Measurements from ENCODE around the gene TIMM10B. TPM values are rescaled to one million over a fixed set of nuclear protein-coding genes. Genes with fewer than 3 reads are reported as not detected.

Gene TIMM10B
- total and polyA plus RNA-seq, 4 donors, result 16.1 to 31.9 (median 16.7) TPM

DNA sequence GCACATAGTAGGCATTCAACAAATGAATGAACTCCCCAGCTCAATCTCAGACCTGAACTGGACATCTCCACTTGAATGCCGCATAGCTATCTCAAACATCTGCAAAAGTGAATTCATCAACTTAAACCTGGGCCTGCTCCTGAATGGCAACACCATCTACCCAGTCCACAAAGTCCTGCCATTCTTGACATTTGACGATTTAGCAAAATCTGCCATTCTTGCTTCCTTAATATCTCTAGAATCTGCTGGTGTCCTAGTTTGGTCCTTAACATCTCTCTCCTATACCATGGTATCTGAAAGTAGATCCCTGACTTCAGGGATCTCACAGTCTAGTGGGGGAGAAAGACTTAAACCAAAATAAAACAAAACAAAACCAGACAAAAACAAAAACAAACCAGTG, 28.1 kb upstream of the TIMM10B start:
- Histone ChIP-seq H3K4me3 (ENCODE audit: low read depth in 1 of 3, low read length in 3 of 3) (no peak overlapping the region), H3K27ac (ENCODE audit: low read depth in 1 of 2, low read length in 2 of 2) (no peak overlapping the region), H3K9me3 (ENCODE audit: control insufficient read depth in 4 of 4, low read length in 3 of 4) (no peaks in the 10 kb centered on the region), H3K4me1 (ENCODE audit: control insufficient read depth in 4 of 4, insufficient read depth in 4 of 4, low read length in 3 of 4) (no peaks in the 10 kb centered on the region), H3K36me3 (ENCODE audit: control insufficient read depth in 4 of 4, insufficient read depth in 3 of 4, low read depth in 1 of 4, low read length in 3 of 4) (peaks cover 10 to 54% (median 22%) of the 10 kb centered on the region in 4 donors), H3K9ac (ENCODE audit: low read depth in 1 of 2, low read length in 2 of 2) (no peak overlapping the region), H3K27me3 (ENCODE audit: control insufficient read depth in 4 of 4, insufficient read depth in 4 of 4, low read length in 3 of 4) (no peaks in the 10 kb centered on the region)
- TF ChIP-seq TAF1 (conservative IDR thresholded peaks at IDR 0.05) (no peak), HNF4A (conservative IDR thresholded peaks at IDR 0.05) (no peak), HNF4G (IDR thresholded peaks at IDR 0.05) (no peak), GABPA (IDR thresholded peaks at IDR 0.05 in 1 of 2, conservative IDR thresholded peaks at IDR 0.05 in 1 of 2) (no peak), MAX (IDR thresholded peaks at IDR 0.05) (no peak), RAD21 (IDR thresholded peaks at IDR 0.05) (no peak), JUND (IDR thresholded peaks at IDR 0.05) (no peak), NR2F2 (IDR thresholded peaks at IDR 0.05) (no peak), YY1 (IDR thresholded peaks at IDR 0.05) (no peak), FOXA1 (IDR thresholded peaks at IDR 0.05) (no peak), EGR1 (IDR thresholded peaks at IDR 0.05; ENCODE audit: low read depth in 2 of 2) (no peak), FOXA2 (IDR thresholded peaks at IDR 0.05) (no peak), CTCF (IDR thresholded peaks at IDR 0.05; ENCODE audit: low read depth, low read length, missing input control) (no peak), RXRA (IDR thresholded peaks at IDR 0.05) (no peak), SP1 (IDR thresholded peaks at IDR 0.05) (no peak), REST (IDR thresholded peaks at IDR 0.05) (no peak)
- TF ChIP-seq, protein P1, sequence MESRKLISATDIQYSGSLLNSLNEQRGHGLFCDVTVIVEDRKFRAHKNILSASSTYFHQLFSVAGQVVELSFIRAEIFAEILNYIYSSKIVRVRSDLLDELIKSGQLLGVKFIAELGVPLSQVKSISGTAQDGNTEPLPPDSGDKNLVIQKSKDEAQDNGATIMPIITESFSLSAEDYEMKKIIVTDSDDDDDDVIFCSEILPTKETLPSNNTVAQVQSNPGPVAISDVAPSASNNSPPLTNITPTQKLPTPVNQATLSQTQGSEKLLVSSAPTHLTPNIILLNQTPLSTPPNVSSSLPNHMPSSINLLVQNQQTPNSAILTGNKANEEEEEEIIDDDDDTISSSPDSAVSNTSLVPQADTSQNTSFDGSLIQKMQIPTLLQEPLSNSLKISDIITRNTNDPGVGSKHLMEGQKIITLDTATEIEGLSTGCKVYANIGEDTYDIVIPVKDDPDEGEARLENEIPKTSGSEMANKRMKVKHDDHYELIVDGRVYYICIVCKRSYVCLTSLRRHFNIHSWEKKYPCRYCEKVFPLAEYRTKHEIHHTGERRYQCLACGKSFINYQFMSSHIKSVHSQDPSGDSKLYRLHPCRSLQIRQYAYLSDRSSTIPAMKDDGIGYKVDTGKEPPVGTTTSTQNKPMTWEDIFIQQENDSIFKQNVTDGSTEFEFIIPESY (IDR thresholded peaks at IDR 0.05), result no peak
- TF ChIP-seq, protein P2, sequence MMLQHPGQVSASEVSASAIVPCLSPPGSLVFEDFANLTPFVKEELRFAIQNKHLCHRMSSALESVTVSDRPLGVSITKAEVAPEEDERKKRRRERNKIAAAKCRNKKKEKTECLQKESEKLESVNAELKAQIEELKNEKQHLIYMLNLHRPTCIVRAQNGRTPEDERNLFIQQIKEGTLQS (IDR thresholded peaks at IDR 0.05), result no peak
- 98% methylated on average over 2 of the region's 2 CpGs for WGBS
- DNase-seq (ENCODE audit: low spot score), result no peak

All from liver (tissue), 9 donors.